HCT116 (cell line): ENCODE results near the gene UBE2J2.

Experiments
- EZH2phosphoT487 ChIP-seq: fragments of 200-600 bp; IDR thresholded peaks from 2 replicates; pipeline ENCODE4 v1.6.1; 2018; ENCODE audit warnings: antibody characterized with exemption, borderline replicate concordance
- FOSL1 ChIP-seq: IDR thresholded peaks from 2 replicates; pipeline ENCODE4 v1.6.1; 2012; ENCODE audit warnings: low read depth
- POLR2A ChIP-seq: IDR thresholded peaks from 2 replicates; pipeline ENCODE4 v1.7.0; 2011; ENCODE audit warnings: borderline replicate concordance; ENCODE audit not compliant: insufficient read depth, insufficient read length; ENCODE audit errors: extremely low read depth
- RAD21 ChIP-seq: IDR thresholded peaks from 2 replicates; pipeline ENCODE4 v1.6.1; 2012; ENCODE audit warnings: low read depth, mild to moderate bottlenecking
- SP1 ChIP-seq: IDR thresholded peaks from 2 replicates; pipeline ENCODE4 v1.6.1; 2012; ENCODE audit warnings: low read depth
- YY1 ChIP-seq: IDR thresholded peaks from 2 replicates; pipeline ENCODE4 v1.6.1; 2011; ENCODE audit warnings: low read length, low read depth, moderate library complexity, mild to moderate bottlenecking; ENCODE audit not compliant: insufficient replicate concordance; ENCODE audit errors: extremely low read depth
- ZNF274 ChIP-seq: fragments of 200-500 bp; sonication (Bioruptor generic); IDR thresholded peaks from 2 replicates; pipeline ENCODE4 v1.6.1; 2014; ENCODE audit warnings: mild to moderate bottlenecking, low read depth, low read length, inconsistent platforms
- TF ChIP-seq, protein P1 (sequence below), 3 experiments: fragments of 200-600 bp in 1 of 3; sonication (generic) in 1 of 3; IDR thresholded peaks in 2 of 3; conservative IDR thresholded peaks in 1 of 3; 2 replicates each; pipeline ENCODE4 v1.5.1; 2012 to 2017; ENCODE audit warnings: low read depth in 2 of 3, low read length in 2 of 3, antibody characterized with exemption in 1 of 3, borderline replicate concordance in 1 of 3, control low read depth in 1 of 3, mild to moderate bottlenecking in 1 of 3, mixed read lengths in 1 of 3, mixed run types in 1 of 3, moderate library complexity in 1 of 3; ENCODE audit not compliant: insufficient read depth in 1 of 3

DNA sequence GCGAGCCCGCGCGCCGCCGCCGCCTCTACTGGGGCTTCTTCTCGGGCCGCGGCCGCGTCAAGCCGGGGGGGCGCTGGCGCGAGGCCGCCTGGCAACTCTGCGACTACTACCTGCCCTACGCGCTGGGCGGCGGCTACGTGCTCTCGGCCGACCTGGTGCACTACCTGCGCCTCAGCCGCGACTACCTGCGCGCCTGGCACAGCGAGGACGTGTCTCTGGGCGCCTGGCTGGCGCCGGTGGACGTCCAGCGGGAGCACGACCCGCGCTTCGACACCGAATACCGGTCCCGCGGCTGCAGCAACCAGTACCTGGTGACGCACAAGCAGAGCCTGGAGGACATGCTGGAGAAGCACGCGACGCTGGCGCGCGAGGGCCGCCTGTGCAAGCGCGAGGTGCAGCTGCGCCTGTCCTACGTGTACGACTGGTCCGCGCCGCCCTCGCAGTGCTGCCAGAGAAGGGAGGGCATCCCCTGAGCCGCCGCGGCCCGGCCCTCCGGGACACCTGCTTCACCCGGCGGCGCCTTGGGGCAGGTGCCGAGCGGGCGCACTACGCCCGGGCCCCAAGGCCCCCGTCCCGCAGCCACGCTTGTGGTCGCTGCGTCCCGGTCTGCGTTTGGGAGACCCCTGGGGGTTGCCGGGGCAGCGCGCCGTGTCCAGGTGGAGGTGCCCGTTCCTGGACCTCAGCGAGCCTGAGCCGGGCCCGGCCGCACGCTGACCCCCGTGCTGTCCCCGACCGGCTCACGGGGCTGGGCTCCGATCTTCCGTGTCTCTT lies 40.7 kb downstream of the UBE2J2 start:
- TF ChIP-seq, protein P1, sequence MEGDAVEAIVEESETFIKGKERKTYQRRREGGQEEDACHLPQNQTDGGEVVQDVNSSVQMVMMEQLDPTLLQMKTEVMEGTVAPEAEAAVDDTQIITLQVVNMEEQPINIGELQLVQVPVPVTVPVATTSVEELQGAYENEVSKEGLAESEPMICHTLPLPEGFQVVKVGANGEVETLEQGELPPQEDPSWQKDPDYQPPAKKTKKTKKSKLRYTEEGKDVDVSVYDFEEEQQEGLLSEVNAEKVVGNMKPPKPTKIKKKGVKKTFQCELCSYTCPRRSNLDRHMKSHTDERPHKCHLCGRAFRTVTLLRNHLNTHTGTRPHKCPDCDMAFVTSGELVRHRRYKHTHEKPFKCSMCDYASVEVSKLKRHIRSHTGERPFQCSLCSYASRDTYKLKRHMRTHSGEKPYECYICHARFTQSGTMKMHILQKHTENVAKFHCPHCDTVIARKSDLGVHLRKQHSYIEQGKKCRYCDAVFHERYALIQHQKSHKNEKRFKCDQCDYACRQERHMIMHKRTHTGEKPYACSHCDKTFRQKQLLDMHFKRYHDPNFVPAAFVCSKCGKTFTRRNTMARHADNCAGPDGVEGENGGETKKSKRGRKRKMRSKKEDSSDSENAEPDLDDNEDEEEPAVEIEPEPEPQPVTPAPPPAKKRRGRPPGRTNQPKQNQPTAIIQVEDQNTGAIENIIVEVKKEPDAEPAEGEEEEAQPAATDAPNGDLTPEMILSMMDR (IDR thresholded peaks at IDR 0.05 in 2 of 3, conservative IDR thresholded peaks at IDR 0.05 in 1 of 3; ENCODE audit: borderline replicate concordance in 1 of 3, insufficient read depth in 1 of 3, low read depth in 2 of 3, low read length in 2 of 3), result no peak
- TF ChIP-seq RAD21 (no peak), ZNF274 (no peak), EZH2phosphoT487 (no peak), YY1 (no peak), POLR2A (no peak), FOSL1 (no peak), SP1 (no peak)
